ENCODE data around the gene SFMBT1.
"Not testable (repeated sequence)": the region's sequence is repeated elsewhere in the genome, so short reads cannot be mapped to it uniquely, and the experiment has no call there.

Gene SFMBT1

DNA sequence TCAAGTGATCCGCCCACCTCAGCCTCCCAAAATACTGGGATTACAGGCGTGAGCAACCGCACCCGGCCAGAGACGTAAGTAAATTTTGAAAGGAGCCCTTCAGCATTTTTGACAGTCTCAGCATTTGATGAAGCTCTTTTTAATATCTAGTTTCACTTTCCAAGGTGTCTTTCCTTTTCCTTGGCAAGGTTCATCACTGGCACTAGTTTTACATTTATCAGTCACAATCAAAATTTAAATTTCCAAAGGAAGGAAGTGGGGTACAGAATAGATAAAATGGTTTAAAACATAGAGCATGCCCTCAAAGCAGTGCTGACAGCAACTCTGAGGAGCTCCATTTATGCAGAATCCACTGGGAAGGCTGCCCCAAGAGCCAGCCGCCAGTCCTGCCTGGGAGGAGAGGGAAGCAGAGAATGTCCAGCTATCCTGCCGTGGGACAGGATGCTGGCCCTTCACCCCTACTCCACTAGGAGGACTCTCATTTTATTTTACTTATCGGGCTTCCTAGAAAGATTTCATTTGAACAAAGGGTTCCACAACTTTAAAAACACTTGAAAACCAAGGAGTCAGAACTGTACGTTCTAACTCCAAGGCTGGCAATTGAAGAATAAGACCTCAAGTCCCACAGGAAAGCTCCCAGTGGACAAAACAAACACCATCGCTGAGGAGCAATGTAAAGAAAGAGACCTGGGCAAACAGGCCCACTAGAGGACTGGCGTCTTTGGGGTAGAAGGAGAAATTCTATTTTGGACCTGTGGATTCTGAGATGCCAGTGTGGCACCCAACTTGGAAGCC lies 9.9 kb downstream of the SFMBT1 start:
- Histone ChIP-seq H3K4me1 (ENCODE audit: control insufficient read depth, insufficient read depth, low read length) (peaks cover 4% of the 10 kb centered on the region; the same call in 1 of the 2 replicates), H3K36me3 (ENCODE audit: control insufficient read depth in 2 of 2, insufficient read depth in 1 of 2, low read length in 2 of 2) (no peaks in the 10 kb centered on the region; a peak in 1 of 3 replicates), H3K27ac (ENCODE audit: extremely low read depth, low read depth, low read length) (no peak overlapping the region), H3K4me3 (ENCODE audit: low read depth, low read length) (no peak overlapping the region), H3K9me3 (ENCODE audit: control insufficient read depth, insufficient read depth, low read depth, low read length) (no peaks in the 10 kb centered on the region)
- POLR2A ChIA-PET, result interaction anchor here (0.6 kb wide), 1 partner anchor 9 kb away, joined by 3 read pairs; no protein-coding TSS in a partner anchor
- CTCF ChIA-PET, result no interaction called here
- TF ChIP-seq ZNF169 (tag by site-specific recombination; IDR thresholded peaks at IDR 0.05), result no peak
- TF ChIP-seq HOXD13 (CRISPR knock-in tag; IDR thresholded peaks at IDR 0.05; ENCODE audit: borderline replicate concordance), result no peak
- no peak for TF ChIP-seq ZNF223 (tag by site-specific recombination; IDR thresholded peaks at IDR 0.05)
- TF ChIP-seq, protein P1, sequence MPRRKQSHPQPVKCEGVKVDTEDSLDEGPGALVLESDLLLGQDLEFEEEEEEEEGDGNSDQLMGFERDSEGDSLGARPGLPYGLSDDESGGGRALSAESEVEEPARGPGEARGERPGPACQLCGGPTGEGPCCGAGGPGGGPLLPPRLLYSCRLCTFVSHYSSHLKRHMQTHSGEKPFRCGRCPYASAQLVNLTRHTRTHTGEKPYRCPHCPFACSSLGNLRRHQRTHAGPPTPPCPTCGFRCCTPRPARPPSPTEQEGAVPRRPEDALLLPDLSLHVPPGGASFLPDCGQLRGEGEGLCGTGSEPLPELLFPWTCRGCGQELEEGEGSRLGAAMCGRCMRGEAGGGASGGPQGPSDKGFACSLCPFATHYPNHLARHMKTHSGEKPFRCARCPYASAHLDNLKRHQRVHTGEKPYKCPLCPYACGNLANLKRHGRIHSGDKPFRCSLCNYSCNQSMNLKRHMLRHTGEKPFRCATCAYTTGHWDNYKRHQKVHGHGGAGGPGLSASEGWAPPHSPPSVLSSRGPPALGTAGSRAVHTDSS (tag by site-specific recombination; IDR thresholded peaks at IDR 0.05), result no peak
- TF ChIP-seq ZNF311 (tag by site-specific recombination; IDR thresholded peaks at IDR 0.05; ENCODE audit: borderline replicate concordance), result no peak
- no peak for TF ChIP-seq ZSCAN30 (tag by site-specific recombination; IDR thresholded peaks at IDR 0.05)
- TF ChIP-seq ZNF184 (tag by site-specific recombination; IDR thresholded peaks at IDR 0.05), result no peak
- no peak for TF ChIP-seq SP2 (tag by site-specific recombination; IDR thresholded peaks at IDR 0.05)
- TF ChIP-seq ZNF2 (tag by site-specific recombination; IDR thresholded peaks at IDR 0.05), result no peak
- no peak for TF ChIP-seq ZBTB7A (tag by site-specific recombination; IDR thresholded peaks at IDR 0.05; ENCODE audit: low read depth)
- TF ChIP-seq ZNF174 (tag by site-specific recombination; IDR thresholded peaks at IDR 0.05), result no peak
- no peak for TF ChIP-seq ZNF23 (tag by site-specific recombination; IDR thresholded peaks at IDR 0.05; ENCODE audit: borderline replicate concordance)
- no peak for TF ChIP-seq ZEB2 (tag by site-specific recombination; IDR thresholded peaks at IDR 0.05)
- no peak for TF ChIP-seq SALL2 (tag by site-specific recombination; IDR thresholded peaks at IDR 0.05; ENCODE audit: borderline replicate concordance)
- TF ChIP-seq IKZF3 (tag by site-specific recombination; IDR thresholded peaks at IDR 0.05), result no peak
- TF ChIP-seq, protein P2, sequence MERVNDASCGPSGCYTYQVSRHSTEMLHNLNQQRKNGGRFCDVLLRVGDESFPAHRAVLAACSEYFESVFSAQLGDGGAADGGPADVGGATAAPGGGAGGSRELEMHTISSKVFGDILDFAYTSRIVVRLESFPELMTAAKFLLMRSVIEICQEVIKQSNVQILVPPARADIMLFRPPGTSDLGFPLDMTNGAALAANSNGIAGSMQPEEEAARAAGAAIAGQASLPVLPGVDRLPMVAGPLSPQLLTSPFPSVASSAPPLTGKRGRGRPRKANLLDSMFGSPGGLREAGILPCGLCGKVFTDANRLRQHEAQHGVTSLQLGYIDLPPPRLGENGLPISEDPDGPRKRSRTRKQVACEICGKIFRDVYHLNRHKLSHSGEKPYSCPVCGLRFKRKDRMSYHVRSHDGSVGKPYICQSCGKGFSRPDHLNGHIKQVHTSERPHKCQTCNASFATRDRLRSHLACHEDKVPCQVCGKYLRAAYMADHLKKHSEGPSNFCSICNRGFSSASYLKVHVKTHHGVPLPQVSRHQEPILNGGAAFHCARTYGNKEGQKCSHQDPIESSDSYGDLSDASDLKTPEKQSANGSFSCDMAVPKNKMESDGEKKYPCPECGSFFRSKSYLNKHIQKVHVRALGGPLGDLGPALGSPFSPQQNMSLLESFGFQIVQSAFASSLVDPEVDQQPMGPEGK (tag by site-specific recombination; IDR thresholded peaks at IDR 0.05), result no peak
- TF ChIP-seq, protein P3, sequence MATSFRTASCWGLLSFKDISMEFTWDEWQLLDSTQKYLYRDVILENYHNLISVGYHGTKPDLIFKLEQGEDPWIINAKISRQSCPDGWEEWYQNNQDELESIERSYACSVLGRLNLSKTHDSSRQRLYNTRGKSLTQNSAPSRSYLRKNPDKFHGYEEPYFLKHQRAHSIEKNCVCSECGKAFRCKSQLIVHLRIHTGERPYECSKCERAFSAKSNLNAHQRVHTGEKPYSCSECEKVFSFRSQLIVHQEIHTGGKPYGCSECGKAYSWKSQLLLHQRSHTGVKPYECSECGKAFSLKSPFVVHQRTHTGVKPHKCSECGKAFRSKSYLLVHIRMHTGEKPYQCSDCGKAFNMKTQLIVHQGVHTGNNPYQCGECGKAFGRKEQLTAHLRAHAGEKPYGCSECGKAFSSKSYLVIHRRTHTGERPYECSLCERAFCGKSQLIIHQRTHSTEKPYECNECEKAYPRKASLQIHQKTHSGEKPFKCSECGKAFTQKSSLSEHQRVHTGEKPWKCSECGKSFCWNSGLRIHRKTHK (tag by site-specific recombination; IDR thresholded peaks at IDR 0.05), result no peak
- TF ChIP-seq, protein P4, sequence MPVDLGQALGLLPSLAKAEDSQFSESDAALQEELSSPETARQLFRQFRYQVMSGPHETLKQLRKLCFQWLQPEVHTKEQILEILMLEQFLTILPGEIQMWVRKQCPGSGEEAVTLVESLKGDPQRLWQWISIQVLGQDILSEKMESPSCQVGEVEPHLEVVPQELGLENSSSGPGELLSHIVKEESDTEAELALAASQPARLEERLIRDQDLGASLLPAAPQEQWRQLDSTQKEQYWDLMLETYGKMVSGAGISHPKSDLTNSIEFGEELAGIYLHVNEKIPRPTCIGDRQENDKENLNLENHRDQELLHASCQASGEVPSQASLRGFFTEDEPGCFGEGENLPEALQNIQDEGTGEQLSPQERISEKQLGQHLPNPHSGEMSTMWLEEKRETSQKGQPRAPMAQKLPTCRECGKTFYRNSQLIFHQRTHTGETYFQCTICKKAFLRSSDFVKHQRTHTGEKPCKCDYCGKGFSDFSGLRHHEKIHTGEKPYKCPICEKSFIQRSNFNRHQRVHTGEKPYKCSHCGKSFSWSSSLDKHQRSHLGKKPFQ (tag by site-specific recombination; IDR thresholded peaks at IDR 0.05), result no peak
- TF ChIP-seq ZNF76 (tag by site-specific recombination; IDR thresholded peaks at IDR 0.05; ENCODE audit: borderline replicate concordance, low read depth), result no peak
- no peak for TF ChIP-seq GLIS1 (tag by site-specific recombination; IDR thresholded peaks at IDR 0.05)

DNA sequence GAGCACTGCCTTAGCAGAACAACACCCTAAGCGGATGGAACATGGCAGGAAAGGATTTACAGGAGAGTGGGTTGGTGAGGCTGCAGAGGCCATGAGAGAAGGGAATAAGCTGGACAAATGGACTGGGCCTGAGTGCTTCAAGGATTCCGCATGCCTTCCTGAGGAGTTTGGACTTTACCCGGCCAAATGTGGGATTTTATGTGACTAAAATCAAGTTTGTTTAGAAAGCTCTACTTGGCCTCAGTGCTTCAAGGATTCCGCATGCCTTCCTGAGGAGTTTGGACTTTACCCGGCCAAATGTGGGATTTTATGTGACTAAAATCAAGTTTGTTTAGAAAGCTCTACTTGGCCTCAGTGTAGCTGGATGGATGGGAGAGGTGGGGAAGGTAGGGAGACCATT lies 10.9 kb downstream of the SFMBT1 start:
- POLR2A ChIA-PET; H3K9me3 ChIP-seq (ENCODE audit: control insufficient read depth, insufficient read depth, low read depth, low read length); H3K27ac ChIP-seq (ENCODE audit: extremely low read depth, low read depth, low read length); H3K36me3 ChIP-seq (ENCODE audit: control insufficient read depth in 2 of 2, insufficient read depth in 1 of 2, low read length in 2 of 2); H3K4me1 ChIP-seq (ENCODE audit: control insufficient read depth, insufficient read depth, low read length); H3K4me3 ChIP-seq (ENCODE audit: low read depth, low read length); CTCF ChIA-PET: not testable (repeated sequence)

DNA sequence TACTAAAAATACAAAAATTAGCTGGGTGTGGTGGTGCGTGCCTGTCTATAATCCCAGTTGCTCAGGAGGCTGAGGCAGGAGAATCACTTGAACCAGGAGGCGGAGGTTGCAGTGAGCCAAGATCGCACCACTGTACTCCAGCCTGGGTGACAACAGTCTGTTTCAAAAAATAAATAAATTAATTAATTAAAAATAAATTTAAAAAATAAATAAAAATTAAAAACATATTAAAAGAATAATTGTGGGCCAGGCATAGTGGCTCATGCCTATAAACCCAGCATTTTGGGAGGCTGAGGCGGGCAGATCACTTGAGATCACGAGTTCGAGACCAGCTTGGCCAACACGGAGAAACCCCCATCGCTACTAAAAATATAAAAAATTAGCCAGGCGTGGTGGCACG lies 11.5 kb downstream of the SFMBT1 start:
- H3K36me3 ChIP-seq (ENCODE audit: control insufficient read depth in 2 of 2, insufficient read depth in 1 of 2, low read length in 2 of 2); H3K9me3 ChIP-seq (ENCODE audit: control insufficient read depth, insufficient read depth, low read depth, low read length); H3K4me1 ChIP-seq (ENCODE audit: control insufficient read depth, insufficient read depth, low read length); POLR2A ChIA-PET; H3K4me3 ChIP-seq (ENCODE audit: low read depth, low read length); H3K27ac ChIP-seq (ENCODE audit: extremely low read depth, low read depth, low read length); CTCF ChIA-PET: not testable (repeated sequence)

Measured in HEK293 (cell line).